Prostate gland (tissue), 2 donors: ENCODE data around the gene SULT2A1. TPM values are rescaled to one million over a fixed set of nuclear protein-coding genes. Genes with fewer than 3 reads are reported as not detected.
"Not testable (repeated sequence)": the region's sequence is repeated elsewhere in the genome, so short reads cannot be mapped to it uniquely, and the experiment has no call there.

Source experiments
- DNase-seq: peaks from one replicate; pipeline ENCODE4 v3.0.0-alpha.2; 2019; ENCODE audit warnings: low spot score
- H3K27ac ChIP-seq, 2 donors: fragments of 200-600 bp; sonication (generic); 2 replicates each; pipeline ENCODE4 v1.5.1; 2017 to 2019
- H3K27me3 ChIP-seq: fragments of 200-600 bp; sonication (generic); replicated peaks from 2 replicates; pipeline ENCODE4 v1.5.1; 2019; ENCODE audit not compliant: insufficient read depth
- H3K36me3 ChIP-seq, 2 donors: fragments of 200-600 bp; sonication (generic); 1 replicate in 1 of 2; 2 replicates in 1 of 2; pipeline versions ENCODE4 v1.5.1 to v1.8.1; 2017 to 2019
- H3K4me1 ChIP-seq: fragments of 200-600 bp; sonication (generic); replicated peaks from 2 replicates; pipeline ENCODE4 v1.5.1; 2019
- H3K4me3 ChIP-seq, 2 donors: fragments of 200-600 bp; sonication (generic); 2 replicates each; pipeline ENCODE4 v1.5.1; 2017 to 2019
- H3K9me3 ChIP-seq: fragments of 200-600 bp; sonication (generic); 2 replicates; pipeline ENCODE4 v1.5.1; 2017
- POLR2A ChIP-seq: fragments of 450-650 bp; IDR thresholded peaks from one replicate; pipeline ENCODE4 v1.6.1; 2016; ENCODE audit warnings: antibody characterized with exemption, mild to moderate bottlenecking
- POLR2AphosphoS5 ChIP-seq: sonication (generic); formaldehyde crosslinking; IDR thresholded peaks from one replicate; pipeline ENCODE4 v1.6.1; 2017; ENCODE audit warnings: antibody characterized with exemption
- WGBS: methylation state at CpG from one replicate; pipeline ENCODE4 v1.1.5; 2018; 5-methylcytosine and 5-hydroxymethylcytosine counted together
- intact Hi-C: fragments of 100-400 bp; cut with DNase I; formaldehyde crosslinking; loops from one replicate; pipeline ENCODE4 v1.14.2; 2022
- total RNA-seq, 2 donors: library from RNA; depleted of rRNA; stranded (reverse); fragments of >200 nt; gene quantifications; one replicate each; pipeline ENCODE4 v1.1.0, GENCODE V29; 2016
- TF ChIP-seq, protein P1 (sequence below), 4 experiments: fragments of 200-600 bp in 2 of 4; fragments of 450-650 bp in 2 of 4; sonication (generic) in 2 of 4; IDR thresholded peaks; 1 replicate in 3 of 4; 2 replicates in 1 of 4; pipeline ENCODE4 v1.5.1; 2016 to 2019; ENCODE audit warnings: antibody characterized with exemption in 4 of 4, mild to moderate bottlenecking in 2 of 4, moderate library complexity in 2 of 4

The SULT2A1 gene
- total RNA-seq, result not detected

DNA sequence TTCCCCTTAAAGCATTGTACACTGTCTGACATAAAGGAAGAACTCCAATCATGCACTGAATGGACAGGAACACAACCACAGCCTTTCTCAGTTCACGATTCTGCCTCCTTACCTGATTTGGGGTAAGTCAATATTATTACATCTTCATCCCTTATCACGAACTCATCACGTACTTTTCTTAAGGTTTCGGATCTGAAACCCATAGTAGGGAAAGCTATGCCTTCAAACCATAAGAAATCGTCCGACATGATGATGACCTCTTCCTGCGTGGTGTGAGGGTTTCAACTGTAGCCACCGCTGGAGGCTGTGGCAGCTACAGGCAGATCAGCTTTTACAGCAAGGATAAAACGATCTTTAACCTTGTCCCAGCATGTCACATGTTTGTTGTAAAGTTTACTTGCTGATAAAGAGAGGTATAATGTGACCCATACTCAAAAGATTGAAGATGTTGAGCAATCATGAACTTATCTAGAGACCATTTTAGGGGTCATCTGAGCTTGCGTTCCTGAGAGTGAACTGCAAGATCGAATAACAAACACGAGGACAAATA lies at the start of gene SULT2A1:
TSS of gene SULT2A1 (minus strand) at position 306 of the 550 bp plus-strand sequence. CDS start at position 248, 58 bp downstream.
- no peaks in the 10 kb centered on the region for H3K4me1 ChIP-seq
- no peak within 1 kb of the TSS for H3K27ac ChIP-seq
- intact Hi-C loops, result no loop called here
- 46% methylated on average over 12 of the region's 12 CpGs for WGBS
- no peak for DNase-seq
- H3K36me3 ChIP-seq, result no peaks in the 10 kb centered on the region
- no peaks in the 10 kb centered on the region for H3K27me3 ChIP-seq
- no peaks in the 10 kb centered on the region for H3K9me3 ChIP-seq
- TF ChIP-seq POLR2AphosphoS5, result no peak
- TF ChIP-seq, protein P1, sequence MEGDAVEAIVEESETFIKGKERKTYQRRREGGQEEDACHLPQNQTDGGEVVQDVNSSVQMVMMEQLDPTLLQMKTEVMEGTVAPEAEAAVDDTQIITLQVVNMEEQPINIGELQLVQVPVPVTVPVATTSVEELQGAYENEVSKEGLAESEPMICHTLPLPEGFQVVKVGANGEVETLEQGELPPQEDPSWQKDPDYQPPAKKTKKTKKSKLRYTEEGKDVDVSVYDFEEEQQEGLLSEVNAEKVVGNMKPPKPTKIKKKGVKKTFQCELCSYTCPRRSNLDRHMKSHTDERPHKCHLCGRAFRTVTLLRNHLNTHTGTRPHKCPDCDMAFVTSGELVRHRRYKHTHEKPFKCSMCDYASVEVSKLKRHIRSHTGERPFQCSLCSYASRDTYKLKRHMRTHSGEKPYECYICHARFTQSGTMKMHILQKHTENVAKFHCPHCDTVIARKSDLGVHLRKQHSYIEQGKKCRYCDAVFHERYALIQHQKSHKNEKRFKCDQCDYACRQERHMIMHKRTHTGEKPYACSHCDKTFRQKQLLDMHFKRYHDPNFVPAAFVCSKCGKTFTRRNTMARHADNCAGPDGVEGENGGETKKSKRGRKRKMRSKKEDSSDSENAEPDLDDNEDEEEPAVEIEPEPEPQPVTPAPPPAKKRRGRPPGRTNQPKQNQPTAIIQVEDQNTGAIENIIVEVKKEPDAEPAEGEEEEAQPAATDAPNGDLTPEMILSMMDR (IDR thresholded peaks at IDR 0.05), result no peak
- no peak for TF ChIP-seq POLR2A
- H3K4me3 ChIP-seq, result no peak within 1 kb of the TSS

DNA sequence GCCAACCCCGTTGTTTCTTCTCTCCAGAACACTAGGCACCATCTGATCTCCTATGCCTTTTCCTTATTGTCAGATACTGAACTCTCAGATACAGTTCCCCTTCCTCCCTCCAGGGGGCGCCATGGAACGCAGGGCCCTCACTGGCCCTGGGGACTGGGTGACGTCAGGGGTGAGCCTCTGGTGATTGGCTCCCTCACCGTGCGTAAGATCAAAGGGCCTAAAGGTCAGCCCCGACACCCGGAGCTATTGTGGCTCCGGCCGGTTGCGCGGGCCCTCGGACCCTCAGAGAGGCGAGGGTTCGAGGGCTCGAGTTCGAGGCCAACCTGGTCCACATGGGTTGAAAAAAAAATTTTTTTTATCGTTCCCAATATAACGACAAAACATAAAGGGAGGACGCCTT lies 42.5 kb upstream of the SULT2A1 start:
- DNase-seq, H3K4me3 ChIP-seq, H3K27ac ChIP-seq, H3K27me3 ChIP-seq, H3K4me1 ChIP-seq, intact Hi-C loops, H3K36me3 ChIP-seq, H3K9me3 ChIP-seq: not testable (repeated sequence)
- WGBS, result no CpG with 5 or more reads among the region's 20 CpGs

DNA sequence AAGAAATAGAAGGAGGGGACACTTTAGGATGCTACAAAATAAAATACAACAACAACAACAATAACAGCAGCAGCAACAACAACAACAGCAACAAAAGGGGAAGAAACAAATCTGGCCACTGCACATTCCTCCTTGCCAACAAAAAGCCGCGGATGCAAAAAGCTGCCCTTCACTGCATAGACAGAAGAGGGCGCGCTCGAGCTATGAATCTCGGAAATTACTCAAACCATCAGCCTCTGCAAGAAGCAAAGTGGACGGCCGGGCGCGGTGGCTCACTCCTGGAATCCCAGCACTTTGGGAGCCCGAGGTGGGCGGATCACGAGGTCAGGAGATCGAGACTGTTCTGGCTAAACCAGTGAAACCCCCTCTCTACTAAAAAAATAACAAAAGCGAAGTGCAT lies 34.0 kb upstream of the SULT2A1 start:
- intact Hi-C loops, H3K4me3 ChIP-seq, H3K9me3 ChIP-seq, H3K27me3 ChIP-seq, DNase-seq, H3K27ac ChIP-seq, H3K4me1 ChIP-seq, H3K36me3 ChIP-seq: not testable (repeated sequence)
- peak; percentile 44 for TF ChIP-seq POLR2AphosphoS5
- TF ChIP-seq, protein P1 (IDR thresholded peaks at IDR 0.05), result peak; percentile 25 to 89 (median 48)
- WGBS, result 1% methylated on average over 13 of the region's 15 CpGs

DNA sequence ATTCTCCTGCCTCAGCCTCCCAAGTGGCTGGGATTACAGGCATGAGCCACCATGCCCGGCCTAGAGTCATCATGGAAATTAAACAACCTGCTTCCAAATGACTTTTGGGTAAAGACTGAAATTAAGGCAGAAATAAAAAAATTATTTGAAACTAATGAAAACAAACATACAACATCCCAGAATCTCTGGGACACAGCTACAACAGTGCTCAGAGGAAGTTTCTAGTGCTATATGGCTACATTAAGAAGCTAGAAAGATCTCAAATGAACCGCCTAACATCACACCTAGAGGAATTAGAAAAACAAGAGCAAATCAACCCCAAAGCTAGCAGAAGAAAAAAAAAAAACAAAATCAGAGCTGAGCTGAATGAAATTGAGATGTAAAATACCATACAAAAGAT lies 24.1 kb upstream of the SULT2A1 start:
- H3K4me3 ChIP-seq, H3K27me3 ChIP-seq, H3K9me3 ChIP-seq, H3K27ac ChIP-seq, intact Hi-C loops, DNase-seq, H3K4me1 ChIP-seq, H3K36me3 ChIP-seq: not testable (repeated sequence)
- WGBS, result 93% methylated on average over 1 of the region's 2 CpGs

DNA sequence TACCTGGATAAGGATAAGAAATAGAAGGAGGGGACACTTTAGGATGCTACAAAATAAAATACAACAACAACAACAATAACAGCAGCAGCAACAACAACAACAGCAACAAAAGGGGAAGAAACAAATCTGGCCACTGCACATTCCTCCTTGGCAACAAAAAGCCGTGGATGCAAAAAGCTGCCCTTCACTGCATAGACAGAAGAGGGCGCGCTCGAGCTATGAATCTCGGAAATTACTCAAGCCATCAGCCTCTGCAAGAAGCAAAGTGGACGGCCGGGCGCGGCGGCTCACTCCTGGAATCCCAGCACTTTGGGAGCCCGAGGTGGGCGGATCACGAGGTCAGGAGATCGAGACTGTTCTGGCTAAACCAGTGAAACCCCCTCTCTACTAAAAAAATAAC lies 23.2 kb upstream of the SULT2A1 start:
- 0% methylated on average over 5 of the region's 14 CpGs for WGBS
- H3K4me3 ChIP-seq, intact Hi-C loops, H3K4me1 ChIP-seq, H3K27ac ChIP-seq, H3K27me3 ChIP-seq, H3K36me3 ChIP-seq, H3K9me3 ChIP-seq: not testable (repeated sequence)
- DNase-seq, result peak; percentile 78
- TF ChIP-seq, protein P1 (IDR thresholded peaks at IDR 0.05), result peak in 2 of 4 experiments; percentile 26 to 44

GRCh38 chr19:47901370-47901769 lies 15.3 kb upstream of the SULT2A1 start:
- no peaks in the 10 kb centered on the region for H3K27me3 ChIP-seq
- no peak for TF ChIP-seq POLR2AphosphoS5
- TF ChIP-seq, protein P1 (IDR thresholded peaks at IDR 0.05), result no peak
- no peak for TF ChIP-seq POLR2A
- intact Hi-C loops, result no loop called here
- H3K4me3 ChIP-seq, result no peak overlapping the region
- H3K36me3 ChIP-seq, result no peaks in the 10 kb centered on the region
- no peak overlapping the region for H3K27ac ChIP-seq
- no peaks in the 10 kb centered on the region for H3K4me1 ChIP-seq
- no peaks in the 10 kb centered on the region for H3K9me3 ChIP-seq
- WGBS, result 87% methylated on average over 7 of the region's 7 CpGs
- no peak for DNase-seq
